ENCODE results near the gene MPDZ. TPM values are rescaled to one million over a fixed set of nuclear protein-coding genes. Genes with fewer than 3 reads are reported as not detected.

Gene MPDZ
- total RNA-seq, 1 donor from 2014 or later, result 31.0 TPM

DNA sequence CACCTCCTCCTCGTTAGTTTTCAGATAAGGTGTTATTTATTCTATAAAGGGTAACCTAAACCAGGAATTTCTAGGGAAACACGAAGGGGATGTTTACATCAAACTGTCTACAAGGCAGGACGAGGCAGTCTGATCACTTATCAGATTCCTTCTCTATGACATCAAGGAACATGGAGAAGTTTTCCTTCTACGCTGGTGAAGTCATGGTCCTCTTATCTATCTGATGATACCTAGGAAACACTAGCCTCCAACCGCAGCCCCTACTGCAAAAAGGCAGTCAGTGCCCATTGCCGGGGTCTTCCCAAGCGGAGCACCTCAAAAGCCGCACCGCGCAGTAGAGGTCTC is 1.5 kb downstream of the MPDZ start:
- Histone ChIP-seq H3K9ac (ENCODE audit: low read length) (peak overlapping the region; percentile 92), H3K36me3 (ENCODE audit: insufficient read depth, low read length) (no peaks in the 10 kb centered on the region), H3K4me2 (ENCODE audit: low read length) (peak overlapping the region; percentile 91), H2AFZ (ENCODE audit: low read depth, low read length) (peak overlapping the region; percentile 72), H3K79me2 (ENCODE audit: insufficient read depth, low read length) (peaks cover 57% of the 10 kb centered on the region), H3K27ac (ENCODE audit: low read depth, low read length) (peak overlapping the region; percentile 96), H3K4me3 (ENCODE audit: insufficient read depth, low read depth, low read length) (peak overlapping the region; percentile 75), H3K4me1 (ENCODE audit: insufficient read depth, low read length) (peaks cover 14% of the 10 kb centered on the region), H3K9me3 (ENCODE audit: insufficient read depth, low read depth, low read length) (no peaks in the 10 kb centered on the region), H3K27me3 (ENCODE audit: insufficient read depth, low read length) (no peaks in the 10 kb centered on the region), H4K20me1 (ENCODE audit: insufficient read depth, low read length) (no peaks in the 10 kb centered on the region)
- DNase-seq (ENCODE audit: low read depth) (peak; percentile 83), FAIRE-seq (peak; percentile 32)
- Mint-ChIP-seq H3K27ac (ENCODE audit: unreplicated experiment) (peak overlapping the region; percentile 96), H3K36me3 (ENCODE audit: low read depth, unreplicated experiment) (no peaks in the 10 kb centered on the region), H3K27me3 (ENCODE audit: low read depth, unreplicated experiment) (no peaks in the 10 kb centered on the region), H3K4me3 (ENCODE audit: unreplicated experiment) (peak overlapping the region; percentile 95), H3K9me3 (ENCODE audit: unreplicated experiment) (no peaks in the 10 kb centered on the region), H3K4me1 (ENCODE audit: low read depth, unreplicated experiment) (peaks cover 37% of the 10 kb centered on the region)
- no peak for TF ChIP-seq EZH2 (IDR thresholded peaks at IDR 0.05; ENCODE audit: insufficient read depth, low read length)
- no peak for TF ChIP-seq CTCF (IDR thresholded peaks at IDR 0.05; ENCODE audit: insufficient read depth, low read depth, low read length)

GRCh38 chr9:13274886-13275641 is 4.4 kb downstream of the MPDZ start:
- Histone ChIP-seq H3K9ac (ENCODE audit: low read length) (peak overlapping the region; percentile 14), H3K27ac (ENCODE audit: low read depth, low read length) (peak overlapping the region; percentile 41), H3K4me2 (ENCODE audit: low read length) (peak overlapping the region; percentile 61), H4K20me1 (ENCODE audit: insufficient read depth, low read length) (no peaks in the 10 kb centered on the region), H3K4me1 (ENCODE audit: insufficient read depth, low read length) (peaks cover 14% of the 10 kb centered on the region), H3K79me2 (ENCODE audit: insufficient read depth, low read length) (peaks cover 85% of the 10 kb centered on the region), H3K9me3 (ENCODE audit: insufficient read depth, low read depth, low read length) (no peaks in the 10 kb centered on the region), H2AFZ (ENCODE audit: low read depth, low read length) (no peak overlapping the region), H3K27me3 (ENCODE audit: insufficient read depth, low read length) (no peaks in the 10 kb centered on the region), H3K4me3 (ENCODE audit: insufficient read depth, low read depth, low read length) (no peak overlapping the region), H3K36me3 (ENCODE audit: insufficient read depth, low read length) (no peaks in the 10 kb centered on the region)
- Mint-ChIP-seq H3K4me3 (ENCODE audit: unreplicated experiment) (no peak overlapping the region), H3K27ac (ENCODE audit: unreplicated experiment) (peak overlapping the region; percentile 49), H3K9me3 (ENCODE audit: unreplicated experiment) (no peaks in the 10 kb centered on the region), H3K4me1 (ENCODE audit: low read depth, unreplicated experiment) (peaks cover 25% of the 10 kb centered on the region), H3K36me3 (ENCODE audit: low read depth, unreplicated experiment) (no peaks in the 10 kb centered on the region), H3K27me3 (ENCODE audit: low read depth, unreplicated experiment) (no peaks in the 10 kb centered on the region)
- DNase-seq (ENCODE audit: low read depth) (peak; percentile 80), FAIRE-seq (peak; percentile 90)
- no peak for TF ChIP-seq EZH2 (IDR thresholded peaks at IDR 0.05; ENCODE audit: insufficient read depth, low read length)

- Histone ChIP-seq H3K27me3 (ENCODE audit: insufficient read depth, low read length) (no peaks in the 10 kb centered on the region), H2AFZ (ENCODE audit: low read depth, low read length) (no peak overlapping the region), H3K79me2 (ENCODE audit: insufficient read depth, low read length) (peaks cover 82% of the 10 kb centered on the region), H3K4me2 (ENCODE audit: low read length) (no peak overlapping the region), H3K36me3 (ENCODE audit: insufficient read depth, low read length) (no peaks in the 10 kb centered on the region), H3K9ac (ENCODE audit: low read length) (no peak overlapping the region), H3K9me3 (ENCODE audit: insufficient read depth, low read depth, low read length) (no peaks in the 10 kb centered on the region), H3K4me1 (ENCODE audit: insufficient read depth, low read length) (peaks cover 29% of the 10 kb centered on the region), H3K27ac (ENCODE audit: low read depth, low read length) (no peak overlapping the region), H3K4me3 (ENCODE audit: insufficient read depth, low read depth, low read length) (no peak overlapping the region), H4K20me1 (ENCODE audit: insufficient read depth, low read length) (no peaks in the 10 kb centered on the region)
- H3K27ac Mint-ChIP-seq (ENCODE audit: unreplicated experiment), result no peak overlapping the region
- no peaks in the 10 kb centered on the region for H3K27me3 Mint-ChIP-seq (ENCODE audit: low read depth, unreplicated experiment)
- no peak for DNase-seq (ENCODE audit: low read depth)
- no peak overlapping the region for H3K4me3 Mint-ChIP-seq (ENCODE audit: unreplicated experiment)
- H3K9me3 Mint-ChIP-seq (ENCODE audit: unreplicated experiment), result peaks cover 2% of the 10 kb centered on the region
- peaks cover 46% of the 10 kb centered on the region for H3K4me1 Mint-ChIP-seq (ENCODE audit: low read depth, unreplicated experiment)
- TF ChIP-seq CTCF (IDR thresholded peaks at IDR 0.05; ENCODE audit: insufficient read depth, low read depth, low read length) (no peak), EZH2 (IDR thresholded peaks at IDR 0.05; ENCODE audit: insufficient read depth, low read length) (no peak)
- FAIRE-seq, result no peak
- no peaks in the 10 kb centered on the region for H3K36me3 Mint-ChIP-seq (ENCODE audit: low read depth, unreplicated experiment)
Measured at GRCh38 chr9:13270734-13271133, 8.8 kb downstream of the MPDZ start.

Data from astrocyte (in vitro differentiated cells and primary cell).